ENCODE measurements around the gene APPBP2.
"Not testable (repeated sequence)": the region's sequence is repeated elsewhere in the genome, so short reads cannot be mapped to it uniquely, and the experiment has no call there.

The APPBP2 gene

DNA sequence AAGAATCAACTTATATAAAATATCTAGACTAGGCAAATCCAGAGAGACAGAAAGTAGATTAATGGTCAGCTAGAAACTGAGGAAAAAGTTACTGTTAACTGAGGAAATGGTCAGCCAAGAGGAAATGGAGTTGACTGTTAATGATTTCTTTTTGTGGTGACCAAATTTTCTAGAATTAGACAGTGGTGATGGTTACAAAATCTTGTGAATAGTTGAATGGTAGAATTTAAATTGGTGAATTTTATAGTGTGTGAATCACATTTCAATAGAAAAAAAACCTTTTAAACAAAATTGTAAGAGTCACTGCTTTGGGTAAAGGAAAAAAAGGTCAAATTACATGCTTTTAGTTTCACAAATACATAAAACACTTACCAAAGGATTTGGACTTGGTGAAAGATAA, 30.0 kb downstream of the APPBP2 start:
- no peak for TF ChIP-seq CTCF (IDR thresholded peaks at IDR 0.05; ENCODE audit: low read depth, low read length)
- no peak overlapping the region for H3K4me3 ChIP-seq (ENCODE audit: low read depth, low read length)

- H3K4me3 ChIP-seq (ENCODE audit: low read depth, low read length), result no peak overlapping the region
- TF ChIP-seq CTCF (IDR thresholded peaks at IDR 0.05; ENCODE audit: low read depth, low read length), result no peak
Observed at GRCh38 chr17:60495260-60495659, 30.8 kb downstream of the APPBP2 start.

DNA sequence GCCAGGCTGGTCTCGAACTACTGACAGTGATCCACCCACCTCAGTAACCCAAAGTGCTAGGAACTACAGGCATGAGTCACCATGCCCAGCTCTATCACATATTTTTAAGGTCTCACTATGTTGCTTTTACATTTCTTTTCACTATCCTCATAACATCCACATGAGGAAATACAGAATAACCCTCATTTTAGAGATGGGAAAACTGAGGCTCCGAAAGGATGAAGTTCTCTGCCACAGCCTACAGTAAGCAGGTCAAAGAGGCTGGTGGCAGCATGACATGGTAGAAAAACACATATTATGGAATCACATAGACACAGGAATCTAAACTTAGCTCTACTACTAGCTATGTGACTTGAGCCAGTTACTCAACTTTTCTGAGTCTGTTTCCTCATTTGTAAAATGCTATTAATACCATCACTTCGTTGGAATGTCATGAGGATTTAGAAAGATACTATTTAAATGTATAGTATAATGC, 32.2 kb downstream of the APPBP2 start:
- no peak overlapping the region for H3K4me3 ChIP-seq (ENCODE audit: low read depth, low read length)
- no peak for TF ChIP-seq CTCF (IDR thresholded peaks at IDR 0.05; ENCODE audit: low read depth, low read length)

DNA sequence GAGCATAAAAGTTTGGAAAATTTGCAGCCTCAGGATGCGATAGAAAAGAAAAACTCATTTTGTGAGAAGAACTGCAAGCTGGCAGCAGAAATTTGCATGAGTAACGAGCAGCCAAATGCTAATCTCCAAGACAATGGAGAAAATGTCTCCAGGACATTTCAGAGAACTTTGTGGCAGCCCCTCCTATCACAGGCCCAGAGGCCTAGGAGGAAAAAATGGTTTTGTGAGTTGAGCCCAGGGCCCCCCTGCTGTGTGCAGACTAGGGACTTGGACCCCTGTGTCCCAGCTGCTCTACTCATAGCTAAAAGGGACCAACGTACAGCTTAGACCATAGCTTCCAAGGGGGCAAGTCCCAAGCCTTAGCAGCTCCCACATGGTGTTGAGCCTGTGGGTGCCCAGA, 34.3 kb downstream of the APPBP2 start:
- no peak overlapping the region for H3K4me3 ChIP-seq (ENCODE audit: low read depth, low read length)

DNA sequence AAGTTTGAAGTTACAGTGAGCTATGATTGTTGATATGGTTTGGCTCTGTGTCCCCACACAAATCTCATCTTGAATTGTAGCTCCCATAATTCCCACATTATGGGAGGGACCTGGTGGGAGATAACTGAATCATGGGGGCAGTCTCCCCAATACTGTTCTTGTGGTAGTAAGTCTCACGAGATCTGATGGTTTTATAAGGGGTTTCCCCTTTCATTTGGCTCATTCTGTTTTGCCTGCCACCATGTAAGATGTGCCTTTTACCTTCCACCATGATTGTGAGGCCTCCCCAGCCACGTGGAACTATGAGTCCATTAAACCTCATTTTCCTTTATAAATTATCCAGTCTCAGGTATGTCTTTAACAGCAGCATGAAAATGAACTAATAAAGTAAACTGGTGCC, 35.4 kb downstream of the APPBP2 start:
- H3K4me3 ChIP-seq (ENCODE audit: low read depth, low read length), result not testable (repeated sequence)

More for the DNA sequence above, 34.3 kb downstream of the APPBP2 start:
- TF ChIP-seq CTCF (IDR thresholded peaks at IDR 0.05; ENCODE audit: low read depth, low read length), result no peak

GRCh38 chr17:60481604-60482003, 44.4 kb downstream of the APPBP2 start:
- TF ChIP-seq CTCF (IDR thresholded peaks at IDR 0.05; ENCODE audit: low read depth, low read length), result no peak

DNA sequence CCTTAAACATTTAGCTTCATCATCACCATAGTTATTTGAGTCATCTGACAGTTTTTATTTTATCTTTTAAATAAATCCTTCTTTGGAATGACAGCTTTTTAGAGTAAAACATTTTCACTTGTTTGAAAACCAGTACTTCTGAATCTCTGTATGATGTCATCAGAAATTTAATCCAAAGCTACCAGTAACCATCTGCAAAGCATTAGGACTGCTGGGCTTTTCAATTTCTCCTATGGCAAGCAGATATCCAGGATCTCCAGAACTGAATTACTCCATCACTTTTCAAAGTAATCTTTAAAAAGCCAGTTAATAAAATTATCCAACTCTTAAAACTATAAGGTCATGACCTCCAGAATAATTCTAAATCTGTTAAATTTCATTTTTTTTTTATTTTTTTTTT, 52.3 kb downstream of the APPBP2 start:
- no peak for TF ChIP-seq CTCF (IDR thresholded peaks at IDR 0.05; ENCODE audit: low read depth, low read length)
- H3K4me3 ChIP-seq (ENCODE audit: low read depth, low read length), result no peak overlapping the region

More at GRCh38 chr17:60481604-60482003, 44.4 kb downstream of the APPBP2 start:
- no peak overlapping the region for H3K4me3 ChIP-seq (ENCODE audit: low read depth, low read length)

DNA sequence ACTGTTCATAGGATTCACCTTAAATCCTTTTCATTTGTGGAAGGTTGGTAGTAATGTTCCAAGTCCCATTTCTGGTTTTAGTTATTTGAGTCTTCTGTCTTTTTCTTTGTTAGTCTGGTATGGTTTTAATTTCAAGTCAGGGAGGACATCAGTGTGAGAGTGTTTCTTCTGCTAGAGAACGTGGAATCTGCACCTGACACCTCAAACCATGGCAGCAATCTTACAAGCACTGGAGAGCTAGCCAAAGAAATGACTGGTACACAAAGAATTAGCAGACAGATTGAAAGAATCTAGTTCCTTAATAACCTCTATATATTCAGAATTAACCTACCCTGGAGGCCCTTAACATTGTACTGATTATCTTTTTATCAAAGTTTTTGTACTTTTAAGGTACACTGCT, 53.6 kb downstream of the APPBP2 start:
- H3K4me3 ChIP-seq (ENCODE audit: low read depth, low read length), result no peak overlapping the region
- no peak for TF ChIP-seq CTCF (IDR thresholded peaks at IDR 0.05; ENCODE audit: low read depth, low read length)

Measured in WI38 (cell line).